HCT116 (cell line): Measurements from ENCODE around the gene NRCAM. TPM values are rescaled to one million over a fixed set of nuclear protein-coding genes. Genes with fewer than 3 reads are reported as not detected.

ENCODE experiments used
- ATAC-seq: fragments of 200-7000 bp; cut with Tn5 transposase; 2 replicates; pipeline ENCODE4 v1.9.1; 2020; ENCODE audit warnings: mild to moderate bottlenecking, moderate library complexity
- BruUV-seq: library from RNA; stranded (reverse); fragments of 400-500 nt; replicated peaks from 2 replicates; lab custom pipeline; 2021; lab: Mats Ljungman, UMichigan
- CTCF ChIA-PET: fragments of 300-600 bp; sonication (Branson Sonifier 250); formaldehyde crosslinking; loops from one replicate; lab custom pipeline; 2021; ENCODE audit warnings: antibody characterized with exemption; lab: Charles Lee
- POLR2A ChIA-PET: fragments of 300-600, 350-600 bp; sonication (Branson Sonifier 250); formaldehyde crosslinking; loops from one replicate; lab custom pipeline; 2021; ENCODE audit warnings: antibody characterized with exemption; lab: Charles Lee
- RAD21 ChIA-PET, 2 experiments: fragments of 300-600 bp; sonication (Branson Sonifier 250); formaldehyde crosslinking; loops; one replicate each; lab custom pipeline; 2023; ENCODE audit warnings: low total read pairs in 2 of 2; ENCODE audit not compliant: uncharacterized antibody in 2 of 2, unreplicated experiment in 2 of 2, low non-redundant PET in 1 of 2; lab: Charles Lee
- DNase-seq: peaks from one replicate; pipeline ENCODE4 v3.0.0-alpha.2; 2010; ENCODE audit warnings: low read depth, low spot score
- H2AFZ ChIP-seq: fragments of 200-600 bp; shearing (Covaris generic), sonication (generic); 2 replicates; pipeline ENCODE4 v1.6.1; 2017; ENCODE audit warnings: low read depth, mixed run types, mixed read lengths, antibody characterized with exemption, low read length; ENCODE audit not compliant: poor library complexity, severe bottlenecking
- H3K27ac ChIP-seq: 2 replicates; pipeline ENCODE4 v1.5.1; 2012; ENCODE audit warnings: low read depth, low read length
- H3K27me3 ChIP-seq: fragments of 200-600 bp; sonication (generic); 2 replicates; pipeline ENCODE4 v1.6.1; 2016; ENCODE audit warnings: mixed run types, low read length, mixed read lengths; ENCODE audit not compliant: insufficient read depth
- H3K36me3 ChIP-seq, 2 experiments: fragments of 200-500 bp in 1 of 2; fragments of 200-600 bp in 1 of 2; sonication (Bioruptor generic) in 1 of 2; sonication (generic) in 1 of 2; 2 replicates each; pipeline versions ENCODE4 v1.5.1 to v1.6.1; 2014 to 2016; ENCODE audit warnings: low read length in 2 of 2, inconsistent platforms in 1 of 2, mixed read lengths in 1 of 2, mixed run types in 1 of 2; ENCODE audit not compliant: insufficient read depth in 2 of 2, control insufficient read depth in 1 of 2
- H3K4me1 ChIP-seq, 2 experiments: fragments of 200-600 bp in 1 of 2; sonication (generic) in 1 of 2; 2 replicates each; pipeline versions ENCODE4 v1.5.1 to v1.6.1; 2012 to 2017; ENCODE audit warnings: low read length in 2 of 2, inconsistent platforms in 1 of 2, mild to moderate bottlenecking in 1 of 2, mixed read lengths in 1 of 2, mixed run types in 1 of 2, moderate library complexity in 1 of 2; ENCODE audit not compliant: insufficient read depth in 2 of 2, control insufficient read depth in 1 of 2
- H3K4me2 ChIP-seq: fragments of 200-600 bp; sonication (generic); 2 replicates; pipeline ENCODE4 v1.6.1; 2017; ENCODE audit warnings: mixed run types, low read length, mixed read lengths
- H3K4me3 ChIP-seq, 2 experiments: fragments of 200-600 bp in 1 of 2; sonication (generic) in 1 of 2; replicated peaks in 1 of 2; 2 replicates each; pipeline ENCODE4 v1.5.1; 2011 to 2016; ENCODE audit warnings: low read length in 2 of 2, control low read depth in 1 of 2, low read depth in 1 of 2, mild to moderate bottlenecking in 1 of 2, mixed read lengths in 1 of 2, mixed run types in 1 of 2
- H3K79me2 ChIP-seq: fragments of 200-600 bp; sonication (generic); 2 replicates; pipeline ENCODE4 v1.6.1; 2017; ENCODE audit warnings: mild to moderate bottlenecking, mixed run types, low read length, moderate library complexity, mixed read lengths; ENCODE audit not compliant: insufficient read depth
- H3K9ac ChIP-seq: fragments of 200-600 bp; sonication (generic); 2 replicates; pipeline ENCODE4 v1.6.1; 2016; ENCODE audit warnings: low read length, mixed read lengths
- H3K9me2 ChIP-seq: fragments of 200-600 bp; sonication (generic), shearing (Covaris generic); 2 replicates; pipeline ENCODE4 v1.6.1; 2017; ENCODE audit warnings: mixed run types, mild to moderate bottlenecking, moderate library complexity; ENCODE audit not compliant: insufficient read depth
- H3K9me3 ChIP-seq, 2 experiments: fragments of 200-500 bp in 1 of 2; fragments of 200-600 bp in 1 of 2; sonication (Bioruptor generic) in 1 of 2; sonication (generic) in 1 of 2; 2 replicates each; pipeline ENCODE4 v1.6.1; 2014 to 2017; ENCODE audit warnings: low read length in 2 of 2, mixed read lengths in 2 of 2, inconsistent platforms in 1 of 2, low read depth in 1 of 2, mild to moderate bottlenecking in 1 of 2, mixed run types in 1 of 2, moderate library complexity in 1 of 2; ENCODE audit not compliant: control insufficient read depth in 1 of 2, insufficient read depth in 1 of 2
- H4K20me1 ChIP-seq: fragments of 200-600 bp; sonication (generic), shearing (Covaris generic); 2 replicates; pipeline ENCODE4 v1.6.1; 2017; ENCODE audit warnings: mixed run types, mild to moderate bottlenecking, moderate library complexity; ENCODE audit not compliant: insufficient read depth
- ATF3 ChIP-seq: IDR thresholded peaks from 2 replicates; pipeline ENCODE4 v1.6.1; 2012
- CBX3 ChIP-seq: IDR thresholded peaks from 2 replicates; pipeline ENCODE4 v1.6.1; 2012; ENCODE audit warnings: low read depth
- CEBPB ChIP-seq: IDR thresholded peaks from 2 replicates; pipeline ENCODE4 v1.6.1; 2012; ENCODE audit warnings: low read depth
- EGR1 ChIP-seq: IDR thresholded peaks from 2 replicates; pipeline ENCODE4 v1.6.1; 2012; ENCODE audit warnings: low read depth
- ELF1 ChIP-seq: IDR thresholded peaks from 2 replicates; pipeline ENCODE4 v1.6.1; 2012; ENCODE audit warnings: low read depth, borderline replicate concordance
- EZH2phosphoT487 ChIP-seq: fragments of 200-600 bp; IDR thresholded peaks from 2 replicates; pipeline ENCODE4 v1.6.1; 2018; ENCODE audit warnings: antibody characterized with exemption, borderline replicate concordance
- FOSL1 ChIP-seq: IDR thresholded peaks from 2 replicates; pipeline ENCODE4 v1.6.1; 2012; ENCODE audit warnings: low read depth
- JUND ChIP-seq: IDR thresholded peaks from 2 replicates; pipeline ENCODE4 v1.6.1; 2012
- MAX ChIP-seq: IDR thresholded peaks from 2 replicates; pipeline ENCODE4 v1.6.1; 2012
- POLR2AphosphoS5 ChIP-seq: IDR thresholded peaks from 2 replicates; pipeline ENCODE4 v1.6.1; 2011; ENCODE audit warnings: mild to moderate bottlenecking, low read depth, low read length, moderate library complexity
- REST ChIP-seq: IDR thresholded peaks from 2 replicates; pipeline ENCODE4 v1.6.1; 2012; ENCODE audit warnings: low read depth
- SIN3A ChIP-seq: IDR thresholded peaks from 2 replicates; pipeline ENCODE4 v1.6.1; 2012; ENCODE audit warnings: low read depth
- SP1 ChIP-seq: IDR thresholded peaks from 2 replicates; pipeline ENCODE4 v1.6.1; 2012; ENCODE audit warnings: low read depth
- SRF ChIP-seq: IDR thresholded peaks from 2 replicates; pipeline ENCODE4 v1.6.1; 2012; ENCODE audit warnings: low read depth
- YY1 ChIP-seq: IDR thresholded peaks from 2 replicates; pipeline ENCODE4 v1.6.1; 2011; ENCODE audit warnings: low read length, low read depth, moderate library complexity, mild to moderate bottlenecking; ENCODE audit not compliant: insufficient replicate concordance; ENCODE audit errors: extremely low read depth
- ZBTB33 ChIP-seq: IDR thresholded peaks from 2 replicates; pipeline ENCODE4 v1.6.1; 2011; ENCODE audit warnings: mild to moderate bottlenecking, low read length, moderate library complexity; ENCODE audit not compliant: insufficient replicate concordance; ENCODE audit errors: extremely low read depth
- ZNF274 ChIP-seq: fragments of 200-500 bp; sonication (Bioruptor generic); IDR thresholded peaks from 2 replicates; pipeline ENCODE4 v1.6.1; 2014; ENCODE audit warnings: mild to moderate bottlenecking, low read depth, low read length, inconsistent platforms
- intact Hi-C: fragments of 100-400 bp; cut with micrococcal nuclease; formaldehyde crosslinking; loops from 2 replicates; pipeline ENCODE4 v1.10.0; 2022
- total RNA-seq: library from RNA; stranded (reverse); gene quantifications from one replicate; pipeline ENCODE4 v1.2.1, GENCODE V29; 2021; ENCODE audit not compliant: unreplicated experiment

Gene NRCAM
- total RNA-seq, 1 experiment from 2014 or later: 0.15 TPM

GRCh38 chr7:108289852-108290251, 166.4 kb downstream of the NRCAM start (continued):
- no peak for TF ChIP-seq REST
- no peak for TF ChIP-seq SRF
- no peak for TF ChIP-seq FOSL1
- TF ChIP-seq ELF1: no peak
- TF ChIP-seq SP1: no peak
- TF ChIP-seq ATF3: no peak
- TF ChIP-seq ZNF274: no peak
- TF ChIP-seq CEBPB: no peak
- no peak for TF ChIP-seq MAX

GRCh38 chr7:108287857-108288256, 168.4 kb downstream of the NRCAM start:
- ATAC-seq (no peak), DNase-seq (no peak)
- no peak overlapping the region for H3K4me3 ChIP-seq
- no peaks in the 10 kb centered on the region for H3K9me2 ChIP-seq
- H4K20me1 ChIP-seq: no peaks in the 10 kb centered on the region
- TF ChIP-seq SIN3A (no peak), EGR1 (no peak), POLR2AphosphoS5 (no peak), SRF (no peak), ZBTB33 (no peak), CBX3 (no peak), EZH2phosphoT487 (no peak), YY1 (no peak), ATF3 (no peak), JUND (no peak)
- H3K36me3 ChIP-seq: no peaks in the 10 kb centered on the region
- RAD21 ChIA-PET: no interaction called here
- no peak overlapping the region for H3K9ac ChIP-seq
- POLR2A ChIA-PET: no interaction called here
- no peak overlapping the region for H2AFZ ChIP-seq
- no TSS peak for BruUV-seq
- H3K27me3 ChIP-seq: peaks cover 6% of the 10 kb centered on the region; the same call in 1 of the 2 replicates
- H3K4me2 ChIP-seq: no peak overlapping the region
- H3K79me2 ChIP-seq: no peaks in the 10 kb centered on the region
- no peak overlapping the region for H3K27ac ChIP-seq
- H3K9me3 ChIP-seq: no peaks in the 10 kb centered on the region
- intact Hi-C loops: no loop called here
- no peaks in the 10 kb centered on the region for H3K4me1 ChIP-seq
- CTCF ChIA-PET: no interaction called here
